ENCODE results near the gene SHB.

Gene SHB

DNA sequence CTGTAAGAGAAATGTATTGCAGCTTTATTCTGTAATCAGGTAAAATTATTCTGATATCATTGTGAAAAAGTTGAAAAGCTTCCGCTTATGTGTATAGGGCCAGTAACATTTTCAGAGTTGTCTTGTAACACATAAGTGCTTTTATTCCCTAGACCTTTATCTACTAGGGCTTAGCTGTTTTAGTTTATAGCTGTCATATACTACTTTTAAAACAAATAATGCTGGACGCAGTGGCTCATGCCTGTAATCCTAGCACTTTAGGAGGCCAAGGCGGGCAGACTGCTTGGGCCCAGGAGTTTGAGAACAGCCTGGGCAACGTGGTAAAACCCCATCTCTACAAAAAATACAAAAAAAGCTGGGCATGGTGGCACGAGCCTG, 198.2 kb downstream of the SHB start:
- TF ChIP-seq, protein P1, sequence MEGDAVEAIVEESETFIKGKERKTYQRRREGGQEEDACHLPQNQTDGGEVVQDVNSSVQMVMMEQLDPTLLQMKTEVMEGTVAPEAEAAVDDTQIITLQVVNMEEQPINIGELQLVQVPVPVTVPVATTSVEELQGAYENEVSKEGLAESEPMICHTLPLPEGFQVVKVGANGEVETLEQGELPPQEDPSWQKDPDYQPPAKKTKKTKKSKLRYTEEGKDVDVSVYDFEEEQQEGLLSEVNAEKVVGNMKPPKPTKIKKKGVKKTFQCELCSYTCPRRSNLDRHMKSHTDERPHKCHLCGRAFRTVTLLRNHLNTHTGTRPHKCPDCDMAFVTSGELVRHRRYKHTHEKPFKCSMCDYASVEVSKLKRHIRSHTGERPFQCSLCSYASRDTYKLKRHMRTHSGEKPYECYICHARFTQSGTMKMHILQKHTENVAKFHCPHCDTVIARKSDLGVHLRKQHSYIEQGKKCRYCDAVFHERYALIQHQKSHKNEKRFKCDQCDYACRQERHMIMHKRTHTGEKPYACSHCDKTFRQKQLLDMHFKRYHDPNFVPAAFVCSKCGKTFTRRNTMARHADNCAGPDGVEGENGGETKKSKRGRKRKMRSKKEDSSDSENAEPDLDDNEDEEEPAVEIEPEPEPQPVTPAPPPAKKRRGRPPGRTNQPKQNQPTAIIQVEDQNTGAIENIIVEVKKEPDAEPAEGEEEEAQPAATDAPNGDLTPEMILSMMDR (IDR thresholded peaks at IDR 0.05; ENCODE audit: insufficient read depth, low read depth, low read length, missing control alignments), result no peak
- DNase-seq (ENCODE audit: low read depth), result no peak
- no peak overlapping the region for H3K4me3 ChIP-seq (ENCODE audit: low read depth, low read length)

DNA sequence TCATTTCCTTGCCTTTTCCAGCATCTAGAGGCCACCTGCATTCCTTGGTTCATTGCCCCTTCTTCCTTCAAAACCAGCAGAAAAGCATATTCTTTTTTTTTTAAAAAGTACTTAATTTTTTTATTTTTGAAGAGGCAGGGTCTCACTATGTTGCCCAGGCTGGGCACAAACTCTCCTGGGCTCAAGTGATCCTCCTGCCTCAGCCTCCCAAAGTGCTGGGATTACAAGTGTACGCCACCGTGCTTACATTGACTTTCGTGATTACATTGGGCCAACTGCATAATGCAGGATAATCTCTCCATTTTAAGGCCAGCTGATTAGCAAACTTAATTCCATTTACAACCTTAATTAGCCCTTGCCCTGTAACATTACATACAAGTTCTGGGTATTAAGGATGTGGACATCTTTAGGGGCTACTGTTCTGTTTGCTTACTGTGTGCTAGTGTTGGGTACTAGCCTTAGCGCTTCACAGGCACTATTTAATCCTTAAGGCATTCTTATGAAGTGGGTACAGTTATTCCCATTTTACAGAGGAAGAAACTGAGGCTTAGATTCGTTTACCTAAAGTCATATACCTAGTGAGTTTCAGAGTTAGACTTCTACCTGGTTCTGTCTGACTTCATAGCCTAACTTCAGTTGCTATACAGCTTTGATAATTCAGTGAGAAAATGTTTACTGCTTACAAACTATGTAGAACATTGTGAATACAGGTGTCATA, 198.8 kb downstream of the SHB start:
- no peak overlapping the region for H3K4me3 ChIP-seq (ENCODE audit: low read depth, low read length)
- DNase-seq (ENCODE audit: low read depth), result no peak
- TF ChIP-seq, protein P1 (IDR thresholded peaks at IDR 0.05; ENCODE audit: insufficient read depth, low read depth, low read length, missing control alignments), result no peak
